K562 (cell line): ENCODE data around the gene DDX46. TPM values are rescaled to one million over a fixed set of nuclear protein-coding genes. Genes with fewer than 3 reads are reported as not detected.

Source experiments
- E2F5 ChIP-seq: sonication (generic); formaldehyde crosslinking; IDR thresholded peaks from 2 replicates; pipeline ENCODE4 v1.8.0; 2022; ENCODE audit warnings: mild to moderate bottlenecking, missing genetic modification reagents
- ETV1 ChIP-seq: fragments of 450-650 bp; conservative IDR thresholded peaks from 2 replicates; pipeline ENCODE4 v1.6.1; 2016; ENCODE audit warnings: missing genetic modification characterization, control low read depth, low read depth, missing compliant biosample characterization
- KLF10 ChIP-seq: fragments of 250-450 bp; sonication (Bioruptor Pico); IDR thresholded peaks from 2 replicates; pipeline ENCODE4 v1.6.1; 2021; ENCODE audit warnings: matching md5 sums
- MAX ChIP-seq: sonication (generic); formaldehyde crosslinking; IDR thresholded peaks from 2 replicates; pipeline ENCODE4 v1.9.0; 2022; ENCODE audit warnings: mild to moderate bottlenecking, missing genetic modification reagents
- POU5F1 ChIP-seq: fragments of 150-350 bp; IDR thresholded peaks from 2 replicates; pipeline ENCODE4 v1.6.1; 2014; ENCODE audit warnings: borderline replicate concordance, low read length, low read depth, mild to moderate bottlenecking; ENCODE audit not compliant: partially characterized antibody
- RAD21 ChIP-seq, 2 experiments: fragments of 250-450 bp in 1 of 2; fragments of 450-650 bp in 1 of 2; sonication (Bioruptor Pico) in 1 of 2; formaldehyde crosslinking in 1 of 2; IDR thresholded peaks in 1 of 2; conservative IDR thresholded peaks in 1 of 2; 2 replicates each; pipeline versions ENCODE4 v1.4.0 to v1.8.0; 2020 to 2022; ENCODE audit warnings: mild to moderate bottlenecking in 2 of 2, moderate library complexity in 1 of 2
- RCOR1 ChIP-seq, 2 experiments: IDR thresholded peaks; 2 replicates each; pipeline ENCODE4 v1.6.1; 2012; ENCODE audit warnings: low read depth in 2 of 2, low read length in 2 of 2, borderline replicate concordance in 1 of 2, improper control_type of control experiment in 1 of 2
- TAF9B ChIP-seq: fragments of 450-650 bp; IDR thresholded peaks from 2 replicates; pipeline ENCODE4 v1.6.1; 2018; ENCODE audit warnings: mild to moderate bottlenecking; ENCODE audit not compliant: partially characterized antibody
- TSC22D4 ChIP-seq: fragments of 450-650 bp; IDR thresholded peaks from 2 replicates; pipeline ENCODE4 v1.6.1; 2016; ENCODE audit warnings: missing genetic modification characterization, missing biosample characterization, control low read depth
- U2AF1 ChIP-seq: fragments of 200-400 bp; formaldehyde crosslinking; optimal IDR thresholded peaks from 2 replicates; pipeline ENCODE3; 2017; ENCODE audit warnings: mild to moderate bottlenecking, low read depth, low read length, moderate library complexity
- ZBTB33 ChIP-seq: sonication (generic); formaldehyde crosslinking; IDR thresholded peaks from 2 replicates; pipeline ENCODE4 v1.8.1; 2023; ENCODE audit warnings: mild to moderate bottlenecking, missing genetic modification reagents
- ZNF143 ChIP-seq: sonication (generic); formaldehyde crosslinking; IDR thresholded peaks from 2 replicates; pipeline ENCODE4 v1.9.0; 2022; ENCODE audit warnings: mild to moderate bottlenecking, missing genetic modification reagents
- ZNF263 ChIP-seq: sonication (generic); formaldehyde crosslinking; IDR thresholded peaks from 2 replicates; pipeline ENCODE4 v1.8.0; 2022; ENCODE audit warnings: mild to moderate bottlenecking, missing genetic modification reagents, borderline replicate concordance
- ZNF318 ChIP-seq, 2 experiments: fragments of 450-650 bp; IDR thresholded peaks; 2 replicates each; pipeline ENCODE4 v1.6.1; 2016; ENCODE audit warnings: mild to moderate bottlenecking in 2 of 2, borderline replicate concordance in 1 of 2, low read depth in 1 of 2, moderate library complexity in 1 of 2
- polyA plus RNA-seq, 8 experiments: library from polyadenylated mRNA; depleted of rRNA in 4 of 8; stranded (reverse) in 5 of 8; unstranded in 3 of 8; fragments of >200 nt; fragmentation: Nextera tagmentation in 2 of 8; fragmentation: Illumina TruSeq in 1 of 8; extraction: Ambion mirVana in 2 of 8; extraction: Trizol in 1 of 8; gene quantifications; 2 replicates each; pipeline versions ENCODE4 v1.2.1 to v1.2.3, GENCODE V29; 2011 to 2014; ENCODE audit warnings: inconsistent platforms in 1 of 8, missing spikeins in 1 of 8
- total RNA-seq, 7 experiments: library from RNA; depleted of rRNA in 6 of 7; stranded (reverse); fragments of >200 nt in 6 of 7; fragmentation: Illumina TruSeq in 2 of 7; extraction: Trizol in 2 of 7; gene quantifications; 2 replicates each; pipeline versions ENCODE4 v1.2.1 to v1.2.3, GENCODE V29; 2011 to 2021; ENCODE audit warnings: low replicate concordance in 1 of 7

DDX46 gene
- total and polyA plus RNA-seq, 9 of the 15 experiments (the other 6 are each of a cell fraction or from before 2014, with no cell fraction given), result 26.2 to 99.0 (median 76.4) TPM

GRCh38 chr5:134738133-134738962, 20.2 kb upstream of the DDX46 start, which contains the start of gene CAMLG (continued):
- TF ChIP-seq TAF9B, result peak; percentile 33
- TF ChIP-seq ZNF318 (IDR thresholded peaks at IDR 0.05; ENCODE audit: borderline replicate concordance in 1 of 2, low read depth in 1 of 2), result no peak
- no peak for TF ChIP-seq POU5F1
- TF ChIP-seq RAD21 (CRISPR knock-in tag; conservative IDR thresholded peaks at IDR 0.05 in 1 of 2, IDR thresholded peaks at IDR 0.05 in 1 of 2), result peak; percentile 62 to 81
- TF ChIP-seq MAX, result peak; percentile 98
- no peak; the same call in 1 of the 2 replicates for TF ChIP-seq ZNF263 (CRISPR knock-in tag)
- TF ChIP-seq ZNF143 (CRISPR knock-in tag), result no peak
- peak; percentile 87 for TF ChIP-seq ZBTB33
- TF ChIP-seq RCOR1 (IDR thresholded peaks at IDR 0.05; ENCODE audit: borderline replicate concordance in 1 of 2, low read depth in 2 of 2, low read length in 2 of 2), result peak in 1 of 2 experiments; percentile 25; a peak in 1 of 4 replicates
- no peak for TF ChIP-seq KLF10
- no peak for TF ChIP-seq TSC22D4 (tag)
- TF ChIP-seq E2F5 (CRISPR knock-in tag), result no peak
- peak; percentile 77 for TF ChIP-seq U2AF1
- no peak for TF ChIP-seq ETV1 (tag)
